Body of pancreas (tissue), 4 donors: ENCODE measurements around the gene PCDH9. TPM values are rescaled to one million over a fixed set of nuclear protein-coding genes. Genes with fewer than 3 reads are reported as not detected.

Experiments
- ATAC-seq: fragments of 150-250 bp; one replicate; pipeline ENCODE4 v1.9.1; 2016
- DNase-seq, 4 donors: peaks; one replicate each; pipeline ENCODE4 v3.0.0-alpha.2; 2019
- H3K27ac ChIP-seq, 4 donors: fragments of 200-600 bp; sonication (generic); 1 replicate in 3 of 4; 2 replicates in 1 of 4; pipeline versions ENCODE4 v1.5.1 to v1.6.1; 2016 to 2019; ENCODE audit warnings: mild to moderate bottlenecking in 1 of 4, mixed read lengths in 1 of 4, moderate library complexity in 1 of 4
- H3K27me3 ChIP-seq, 2 donors: fragments of 200-600 bp; sonication (generic); one replicate each; pipeline ENCODE4 v1.6.0; 2016; ENCODE audit warnings: mild to moderate bottlenecking in 1 of 2
- H3K36me3 ChIP-seq, 2 donors: fragments of 200-600 bp; sonication (generic); replicated peaks in 1 of 2; 2 replicates each; pipeline ENCODE4 v1.5.1; 2016; ENCODE audit warnings: low read depth in 2 of 2; ENCODE audit not compliant: insufficient read depth in 1 of 2
- H3K4me1 ChIP-seq: fragments of 200-600 bp; sonication (generic); one replicate; pipeline ENCODE4 v1.6.0; 2016
- H3K4me3 ChIP-seq, 2 donors: fragments of 200-600 bp; sonication (generic); 1 replicate in 1 of 2; 2 replicates in 1 of 2; pipeline ENCODE4 v1.5.1; 2016 to 2019
- H3K9me3 ChIP-seq, 3 donors: fragments of 200-600 bp; sonication (generic); 1 replicate in 2 of 3; 2 replicates in 1 of 3; pipeline ENCODE4 v1.5.1; 2016
- POLR2A ChIP-seq, 3 donors: fragments of 450-650 bp; IDR thresholded peaks; one replicate each; pipeline ENCODE4 v1.6.1; 2016; ENCODE audit warnings: antibody characterized with exemption in 3 of 3, mild to moderate bottlenecking in 2 of 3
- WGBS, 2 donors: methylation state at CpG; one replicate each; pipeline ENCODE4 v1.1.5; 2017; 5-methylcytosine and 5-hydroxymethylcytosine counted together
- intact Hi-C: fragments of 100-400 bp; cut with DNase I; formaldehyde crosslinking; loops from one replicate; pipeline ENCODE4 v1.15.1; 2023
- total RNA-seq, 2 donors: library from RNA; depleted of rRNA; stranded (reverse); fragments of >200 nt; gene quantifications; one replicate each; pipeline ENCODE4 v1.1.0, GENCODE V29; 2016
- TF ChIP-seq, protein P1 (sequence below), 7 experiments: fragments of 450-650 bp in 4 of 7; fragments of 200-600 bp in 3 of 7; sonication (generic) in 3 of 7; IDR thresholded peaks; one replicate each; pipeline ENCODE4 v1.5.1; 2016 to 2019; ENCODE audit warnings: antibody characterized with exemption in 7 of 7

The PCDH9 gene
- total RNA-seq, 2 donors from 2014 or later = 3.6 to 3.9 TPM

DNA sequence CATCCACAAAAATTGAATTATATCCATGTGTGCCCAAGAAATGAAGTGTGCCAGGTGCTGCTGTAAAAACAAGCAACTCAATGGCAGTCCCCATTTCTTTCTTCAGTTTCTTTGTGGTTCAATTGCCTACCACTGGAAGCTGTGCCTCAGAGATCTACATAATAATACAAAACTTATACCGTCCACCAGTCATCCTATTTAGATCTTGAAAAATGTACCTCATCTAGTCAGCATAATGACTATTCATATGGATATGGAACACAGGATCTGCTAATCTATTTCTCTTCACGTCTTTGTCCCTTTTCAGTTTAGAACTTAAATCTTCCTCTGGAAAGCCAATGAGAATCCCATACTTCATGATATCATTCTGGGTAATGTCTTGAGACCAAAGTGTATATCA lies 648.5 kb downstream of the PCDH9 start:
- Histone ChIP-seq H3K4me3 (no peak overlapping the region), H3K4me1 (no peaks in the 10 kb centered on the region), H3K36me3 (no peaks in the 10 kb centered on the region), H3K27ac (no peak overlapping the region), H3K27me3 (no peaks in the 10 kb centered on the region), H3K9me3 (no peaks in the 10 kb centered on the region)
- WGBS, 2 donors = 63 to 74% methylated on average over 2 of the region's 2 CpGs
- ATAC-seq (no peak), DNase-seq (no peak)
- intact Hi-C loops = no loop called here
- TF ChIP-seq, protein P1, sequence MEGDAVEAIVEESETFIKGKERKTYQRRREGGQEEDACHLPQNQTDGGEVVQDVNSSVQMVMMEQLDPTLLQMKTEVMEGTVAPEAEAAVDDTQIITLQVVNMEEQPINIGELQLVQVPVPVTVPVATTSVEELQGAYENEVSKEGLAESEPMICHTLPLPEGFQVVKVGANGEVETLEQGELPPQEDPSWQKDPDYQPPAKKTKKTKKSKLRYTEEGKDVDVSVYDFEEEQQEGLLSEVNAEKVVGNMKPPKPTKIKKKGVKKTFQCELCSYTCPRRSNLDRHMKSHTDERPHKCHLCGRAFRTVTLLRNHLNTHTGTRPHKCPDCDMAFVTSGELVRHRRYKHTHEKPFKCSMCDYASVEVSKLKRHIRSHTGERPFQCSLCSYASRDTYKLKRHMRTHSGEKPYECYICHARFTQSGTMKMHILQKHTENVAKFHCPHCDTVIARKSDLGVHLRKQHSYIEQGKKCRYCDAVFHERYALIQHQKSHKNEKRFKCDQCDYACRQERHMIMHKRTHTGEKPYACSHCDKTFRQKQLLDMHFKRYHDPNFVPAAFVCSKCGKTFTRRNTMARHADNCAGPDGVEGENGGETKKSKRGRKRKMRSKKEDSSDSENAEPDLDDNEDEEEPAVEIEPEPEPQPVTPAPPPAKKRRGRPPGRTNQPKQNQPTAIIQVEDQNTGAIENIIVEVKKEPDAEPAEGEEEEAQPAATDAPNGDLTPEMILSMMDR (IDR thresholded peaks at IDR 0.05) = no peak
- TF ChIP-seq POLR2A (IDR thresholded peaks at IDR 0.05) = no peak

DNA sequence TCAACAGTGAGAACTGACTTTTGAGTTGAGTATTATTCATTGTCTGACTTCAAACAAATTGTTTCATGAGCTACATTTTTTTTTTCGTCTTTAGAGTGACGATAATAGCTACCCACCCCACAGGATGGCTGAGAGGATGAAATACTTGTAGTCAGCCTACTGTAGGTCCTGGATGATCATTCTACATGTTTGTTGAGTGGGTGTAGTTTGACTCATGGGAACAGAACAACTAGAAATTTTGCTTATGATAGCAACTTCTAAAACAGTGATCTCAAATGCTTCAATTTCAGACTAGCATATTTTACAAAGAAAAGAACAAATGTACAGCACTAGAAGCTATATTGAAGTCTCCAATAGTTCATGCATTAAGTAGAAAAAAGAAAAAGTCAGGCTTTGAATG lies 651.8 kb downstream of the PCDH9 start:
- WGBS, 2 donors = 27 to 45% methylated on average over 2 of the region's 2 CpGs
- Histone ChIP-seq H3K27ac (no peak overlapping the region), H3K9me3 (no peaks in the 10 kb centered on the region), H3K27me3 (no peaks in the 10 kb centered on the region), H3K4me3 (no peak overlapping the region), H3K36me3 (no peaks in the 10 kb centered on the region), H3K4me1 (no peaks in the 10 kb centered on the region)
- DNase-seq = no peak
- intact Hi-C loops = no loop called here
- TF ChIP-seq, protein P1 (IDR thresholded peaks at IDR 0.05) = no peak
- TF ChIP-seq POLR2A (IDR thresholded peaks at IDR 0.05) = no peak
- ATAC-seq = no peak

DNA sequence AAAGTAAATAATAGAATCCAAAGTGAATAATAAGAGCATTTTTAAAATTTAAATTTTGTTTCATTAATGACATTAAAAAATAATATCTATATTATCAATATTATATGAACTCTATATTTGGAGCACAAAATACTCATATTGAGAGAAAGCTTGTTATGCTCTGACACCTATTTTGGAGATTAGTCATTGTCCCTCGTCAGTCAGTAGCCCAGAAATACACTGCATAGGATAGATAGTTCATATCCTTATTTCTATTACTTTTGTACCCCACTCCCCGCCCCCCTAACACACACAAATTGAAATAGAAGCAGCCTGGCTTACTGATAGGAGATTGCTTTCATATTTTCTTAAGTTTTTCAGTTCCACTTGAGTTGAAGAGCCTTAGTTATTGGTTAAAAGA lies 652.8 kb downstream of the PCDH9 start:
- no peaks in the 10 kb centered on the region for H3K9me3 ChIP-seq
- ATAC-seq (no peak), DNase-seq (no peak)
- 59 to 73% methylated on average over 2 of the region's 2 CpGs for WGBS, 2 donors
- no peaks in the 10 kb centered on the region for H3K27me3 ChIP-seq
- intact Hi-C loops = no loop called here
- TF ChIP-seq POLR2A (IDR thresholded peaks at IDR 0.05) = no peak
- TF ChIP-seq, protein P1 (IDR thresholded peaks at IDR 0.05) = no peak
- no peak overlapping the region for H3K27ac ChIP-seq
- no peaks in the 10 kb centered on the region for H3K4me1 ChIP-seq
- H3K4me3 ChIP-seq = no peak overlapping the region
- H3K36me3 ChIP-seq = no peaks in the 10 kb centered on the region

DNA sequence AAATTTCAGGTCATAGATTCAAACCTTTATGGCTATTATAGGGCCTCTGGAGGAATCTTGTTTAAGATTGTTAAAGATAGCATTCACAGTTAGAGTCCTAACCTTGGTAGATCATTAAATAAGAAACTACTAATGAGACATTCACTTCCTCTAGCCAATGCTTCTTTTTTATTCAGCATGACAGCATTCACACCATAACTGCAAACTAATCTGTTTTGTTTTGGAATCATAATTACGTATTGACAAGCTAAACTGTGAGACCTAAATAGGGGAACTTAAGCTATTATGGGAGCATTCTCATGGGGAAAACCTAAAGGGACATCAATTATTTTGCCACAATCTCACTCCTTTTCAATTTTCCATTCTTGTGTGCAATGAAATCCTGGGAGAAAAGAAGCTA lies 653.8 kb downstream of the PCDH9 start:
- intact Hi-C loops = no loop called here
- no peaks in the 10 kb centered on the region for H3K27me3 ChIP-seq
- no peak overlapping the region for H3K27ac ChIP-seq
- WGBS, 2 donors = 34 to 39% methylated on average over 1 of the region's 1 CpG
- ATAC-seq (no peak), DNase-seq (no peak)
- no peaks in the 10 kb centered on the region for H3K9me3 ChIP-seq
- H3K4me1 ChIP-seq = no peaks in the 10 kb centered on the region
- TF ChIP-seq, protein P1 (IDR thresholded peaks at IDR 0.05) = no peak
- no peak for TF ChIP-seq POLR2A (IDR thresholded peaks at IDR 0.05)
- no peak overlapping the region for H3K4me3 ChIP-seq
- no peaks in the 10 kb centered on the region for H3K36me3 ChIP-seq

DNA sequence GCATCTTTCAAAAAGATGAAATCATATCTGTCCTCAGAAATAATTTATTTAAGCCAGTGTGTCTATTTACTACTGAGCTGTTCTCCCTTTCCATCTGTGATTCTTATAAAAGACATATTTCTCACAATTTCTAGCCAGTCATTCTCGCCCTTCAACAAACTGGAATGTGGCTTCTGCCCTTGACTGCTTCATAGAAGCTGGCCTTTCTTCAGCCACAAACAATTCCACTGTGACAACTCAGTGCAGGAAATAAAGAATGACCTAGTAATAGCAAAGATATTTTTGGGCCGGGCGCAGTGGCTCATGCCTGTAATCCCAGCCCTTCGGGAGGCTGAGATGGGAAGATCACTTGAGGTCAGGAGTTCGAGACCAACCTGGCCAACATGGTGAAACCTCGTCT lies 655.5 kb downstream of the PCDH9 start:
- Histone ChIP-seq H3K4me3 (no peak overlapping the region), H3K9me3 (no peaks in the 10 kb centered on the region), H3K36me3 (no peaks in the 10 kb centered on the region), H3K4me1 (no peaks in the 10 kb centered on the region), H3K27ac (no peak overlapping the region), H3K27me3 (no peaks in the 10 kb centered on the region)
- 67 to 77% methylated on average over 6 of the region's 6 CpGs for WGBS, 2 donors
- no peak for DNase-seq
- intact Hi-C loops = no loop called here
- TF ChIP-seq POLR2A (IDR thresholded peaks at IDR 0.05) = no peak
- TF ChIP-seq, protein P1 (IDR thresholded peaks at IDR 0.05) = no peak
- ATAC-seq = no peak
